ENCODE results near the gene DOCK6.

Gene DOCK6

DNA sequence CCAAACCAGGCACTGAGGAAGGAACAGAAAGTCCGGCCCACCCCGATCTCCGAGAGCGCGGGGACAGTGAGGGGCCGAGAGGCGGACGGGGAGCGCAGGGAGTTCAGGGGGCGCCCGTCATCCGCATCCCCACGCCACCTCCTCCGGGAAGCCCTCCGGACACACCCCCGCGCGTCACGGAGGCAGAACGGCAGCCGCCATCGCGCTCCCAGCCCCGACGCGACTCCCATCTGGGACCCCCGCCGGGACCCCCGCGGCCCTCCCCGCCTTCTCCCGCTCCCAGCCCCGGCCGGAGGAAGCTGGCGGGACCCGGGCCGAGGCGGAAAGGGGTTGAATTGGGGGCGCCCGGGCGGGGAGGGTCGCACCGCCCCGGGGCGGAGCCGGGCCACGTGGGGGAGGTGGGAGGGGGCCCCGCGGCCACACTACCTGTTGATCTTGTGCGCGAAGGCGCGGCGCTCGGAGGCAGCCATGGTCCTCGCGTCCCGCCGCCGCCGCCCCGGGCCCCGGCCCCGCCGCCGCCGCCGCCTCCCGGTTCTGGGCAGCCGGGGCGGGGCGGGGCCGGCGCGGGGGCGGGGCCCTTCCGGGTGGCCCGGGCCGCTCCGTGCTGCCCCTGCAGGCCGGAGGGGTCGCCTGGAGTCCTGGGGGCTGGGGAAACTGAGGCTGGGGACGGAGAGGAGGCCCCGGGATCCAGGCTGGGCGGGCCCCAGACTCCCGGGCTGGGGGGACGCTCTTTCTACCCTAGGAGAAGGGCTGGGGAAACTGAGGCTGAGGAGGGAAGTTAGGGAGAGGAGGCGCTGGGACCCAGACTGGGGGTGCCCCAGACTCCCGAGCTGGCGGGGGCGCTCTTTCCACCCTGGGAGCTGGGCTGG, at the start of gene DOCK6:
DOCK6 (minus strand) TSS at position 554 of the 869 bp plus-strand sequence; CDS start at position 470, 84 bp downstream.
- FAIRE-seq = no peak

GRCh38 chr19:11306337-11306736, 44.0 kb upstream of the DOCK6 start:
- FAIRE-seq = no peak

DNA sequence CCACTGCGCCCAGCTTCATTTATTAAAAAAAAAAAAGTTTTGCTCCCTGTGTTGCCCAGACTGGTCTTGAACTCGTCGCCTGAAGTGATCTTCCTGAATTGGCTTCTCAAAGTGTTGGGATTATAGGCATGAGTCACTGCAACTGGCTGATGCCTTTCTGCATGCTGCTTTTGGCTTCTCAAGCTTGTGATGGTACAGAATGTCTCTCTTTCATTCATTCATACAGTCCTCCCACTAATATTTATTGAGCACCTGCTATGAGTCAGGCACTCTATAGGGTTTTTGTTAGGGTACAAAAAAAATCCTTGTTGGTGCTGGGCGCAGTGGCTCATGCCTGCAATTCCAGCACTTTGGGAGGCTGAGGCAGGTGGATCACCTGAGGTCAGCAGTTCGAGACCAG, 42.6 kb upstream of the DOCK6 start:
- FAIRE-seq = no peak

GRCh38 chr19:11300811-11301120, 38.4 kb upstream of the DOCK6 start:
- FAIRE-seq = no peak

GRCh38 chr19:11299946-11300810, 37.9 kb upstream of the DOCK6 start:
- FAIRE-seq = no peak

DNA sequence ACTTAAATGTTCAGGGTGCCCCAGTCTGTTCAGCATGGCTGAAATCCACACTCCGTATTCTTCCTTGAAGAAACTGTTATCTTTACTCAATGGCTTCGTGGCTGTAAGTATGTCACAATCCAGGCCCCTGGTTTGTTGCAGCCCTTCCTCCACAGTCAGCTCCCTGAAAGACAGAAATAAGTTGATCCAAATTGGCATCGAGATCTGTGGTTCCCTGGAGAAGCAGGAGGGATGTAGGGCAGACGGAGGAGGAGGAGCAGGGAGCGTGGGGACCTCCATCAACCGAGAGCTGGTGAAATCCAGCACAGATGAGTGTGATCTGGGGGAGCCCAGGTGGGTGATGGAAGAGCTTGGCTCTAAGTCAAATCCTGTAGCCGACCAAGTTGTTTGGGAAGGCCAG, 33.9 kb upstream of the DOCK6 start:
- FAIRE-seq = no peak

DNA sequence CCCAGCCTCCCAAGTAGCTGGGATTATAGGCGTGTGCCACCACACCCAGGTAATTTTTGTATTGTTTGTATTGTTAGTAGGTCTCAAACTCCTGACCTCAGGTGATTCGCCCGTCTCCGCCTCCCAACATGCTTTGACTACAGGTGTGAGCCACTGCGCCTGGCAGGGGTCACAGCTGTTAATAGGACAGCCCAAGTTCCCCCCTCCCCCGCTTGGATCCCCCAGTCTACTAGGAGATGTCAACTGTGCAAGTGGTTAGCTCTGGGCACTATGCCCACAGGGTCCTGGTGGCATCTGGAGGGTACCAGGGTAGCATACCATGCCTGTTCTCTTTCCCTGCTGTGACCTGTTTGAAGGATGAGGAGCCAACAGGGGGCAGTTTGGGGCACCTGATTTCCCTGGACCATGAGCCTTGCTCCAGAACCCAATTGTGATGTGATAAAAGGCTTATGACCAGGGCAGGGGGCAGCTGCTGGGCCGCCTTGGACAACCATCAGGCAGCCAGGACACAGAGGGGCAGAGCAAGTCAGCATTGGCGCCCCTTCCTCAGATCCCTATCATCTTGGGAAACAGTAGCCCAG, 33.4 kb upstream of the DOCK6 start, which contains the start of gene TSPAN16:
TSPAN16 (plus strand) TSS at position 496 of the 581 bp plus-strand sequence. CDS start 138 bp downstream, outside the sequence.
- no peak for FAIRE-seq

GRCh38 chr19:11295180-11295579, 32.9 kb upstream of the DOCK6 start:
- FAIRE-seq = no peak

- no peak for FAIRE-seq
These were observed 31.4 kb upstream of the DOCK6 start for GRCh38 chr19:11293433-11294389.

DNA sequence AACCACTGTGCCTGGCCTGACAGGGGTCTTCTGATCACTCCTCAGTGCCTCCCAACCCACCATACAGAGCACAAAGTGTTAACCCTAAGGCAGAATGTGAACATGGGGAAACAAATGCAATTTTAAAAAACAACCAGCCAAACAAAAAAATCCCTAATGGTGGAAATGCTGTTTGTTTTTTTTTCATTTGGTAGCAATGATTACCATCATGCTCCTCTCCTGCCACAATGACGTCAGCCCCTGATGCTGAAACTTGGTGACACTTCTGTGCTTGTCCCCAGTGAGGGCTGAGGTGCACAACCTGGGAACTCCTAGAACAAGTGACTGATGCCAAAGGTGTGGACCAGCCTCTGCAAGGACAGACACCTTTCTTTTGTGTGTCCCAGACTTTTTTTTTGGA, 29.7 kb upstream of the DOCK6 start:
- no peak for FAIRE-seq

- FAIRE-seq = no peak
These were observed 29.1 kb upstream of the DOCK6 start for GRCh38 chr19:11291415-11291814.

DNA sequence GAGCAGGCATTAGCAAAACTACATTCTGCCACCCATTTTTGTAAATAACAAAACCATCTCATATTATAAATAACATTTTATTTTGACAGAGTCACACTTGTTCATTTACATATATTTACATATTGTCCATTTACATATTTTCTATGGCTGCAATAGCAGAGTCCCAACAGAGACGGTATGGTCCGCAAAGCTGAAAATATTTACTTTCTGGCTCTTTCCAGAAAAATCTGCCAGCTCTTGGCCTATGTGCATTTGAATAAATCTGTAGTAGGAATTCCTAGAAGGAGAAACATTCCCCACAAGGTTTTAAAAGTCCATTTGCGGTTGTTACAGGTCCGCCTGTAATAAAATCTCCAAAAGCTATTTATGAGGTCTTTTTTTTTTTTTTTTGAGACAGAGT, 27.9 kb upstream of the DOCK6 start:
- no peak for FAIRE-seq

- no peak for FAIRE-seq
These were observed 26.0 kb upstream of the DOCK6 start for GRCh38 chr19:11288349-11288748.

DNA sequence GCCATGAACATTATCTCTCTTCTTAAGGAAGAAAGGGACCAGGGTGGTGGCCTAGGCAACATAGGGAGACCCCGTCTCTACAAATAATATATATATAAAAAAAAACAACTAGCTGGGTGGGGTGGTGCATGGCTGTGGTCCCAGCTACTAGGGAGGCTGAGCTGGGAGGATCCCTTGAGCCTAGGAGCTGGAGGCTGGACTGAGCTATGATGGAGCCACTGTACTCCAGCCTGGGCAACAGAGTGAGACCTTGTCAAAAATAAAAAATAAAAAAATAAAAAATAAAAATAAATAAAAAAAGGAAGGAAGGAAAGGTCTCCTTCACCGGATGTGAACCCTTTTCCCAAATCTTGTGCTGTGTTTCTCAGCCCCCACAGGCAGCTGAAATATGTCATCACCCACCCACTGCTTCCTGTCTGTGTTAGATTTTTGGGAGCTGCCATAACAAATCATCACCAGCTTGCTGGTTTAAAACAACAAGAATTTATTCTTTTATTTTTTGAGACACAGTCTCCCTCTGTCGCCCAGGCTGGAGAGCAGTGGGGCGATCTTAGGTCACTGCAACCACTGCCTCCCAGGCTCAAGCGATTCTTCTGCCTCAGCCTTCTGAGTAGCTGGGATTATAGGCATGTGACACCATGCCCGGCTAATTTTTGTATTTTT, 24.1 kb upstream of the DOCK6 start:
- no peak for FAIRE-seq

DNA sequence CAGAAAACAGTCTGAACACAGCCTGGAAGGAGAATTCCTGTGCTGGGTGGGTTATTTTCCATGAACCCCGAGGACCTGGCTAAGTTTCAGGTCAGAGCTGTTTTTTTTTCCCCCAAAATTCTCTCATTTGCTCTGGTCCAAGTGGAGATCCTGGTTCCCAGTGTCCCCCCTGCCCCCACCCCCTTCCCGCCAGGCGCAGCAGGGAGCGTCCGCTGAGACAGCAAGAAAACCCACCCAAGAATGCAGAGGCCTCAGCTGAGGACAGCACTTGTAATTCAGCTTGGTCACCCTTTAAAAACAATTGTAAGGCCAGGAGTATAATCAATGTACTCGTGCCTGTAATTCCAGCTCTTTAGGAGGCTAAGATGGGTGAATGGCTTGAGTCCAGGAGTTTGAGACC, 22.2 kb upstream of the DOCK6 start:
- FAIRE-seq = no peak

DNA sequence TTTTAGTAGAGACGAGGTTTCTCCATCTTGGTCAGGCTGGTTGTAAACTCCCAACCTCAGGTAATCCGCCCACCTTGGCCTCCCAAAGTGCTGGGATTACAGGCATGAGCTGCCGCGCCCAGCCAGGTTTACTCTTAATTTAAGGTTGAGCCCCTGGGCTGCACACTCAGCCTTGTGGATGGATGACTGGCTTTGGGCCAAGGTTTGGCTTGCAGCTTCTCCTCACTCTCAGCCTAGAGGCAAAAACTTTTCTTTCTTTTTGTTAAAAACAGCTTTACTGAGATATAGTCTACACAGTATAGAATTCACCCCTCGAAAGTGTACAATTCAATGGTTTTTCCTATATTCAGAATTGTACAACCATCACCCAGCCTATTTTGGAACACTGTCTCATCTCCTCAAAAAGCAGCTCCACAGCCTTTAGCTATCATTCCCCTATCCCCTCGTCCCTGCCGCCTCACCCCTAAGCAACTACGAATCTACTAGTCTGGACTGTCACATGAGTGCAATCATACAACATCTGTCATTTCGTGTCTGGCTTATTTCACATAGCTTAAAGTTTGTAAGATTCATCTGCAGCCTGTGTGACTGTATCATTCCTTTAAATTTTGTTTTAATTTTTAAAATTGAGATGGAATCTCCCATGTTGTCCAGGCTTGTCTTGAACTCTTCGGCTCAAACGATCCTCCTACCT, 19.2 kb upstream of the DOCK6 start:
- FAIRE-seq = no peak

GRCh38 chr19:11279505-11280236, 17.3 kb upstream of the DOCK6 start:
- no peak for FAIRE-seq

GRCh38 chr19:11278670-11279069, 16.3 kb upstream of the DOCK6 start:
- no peak for FAIRE-seq

DNA sequence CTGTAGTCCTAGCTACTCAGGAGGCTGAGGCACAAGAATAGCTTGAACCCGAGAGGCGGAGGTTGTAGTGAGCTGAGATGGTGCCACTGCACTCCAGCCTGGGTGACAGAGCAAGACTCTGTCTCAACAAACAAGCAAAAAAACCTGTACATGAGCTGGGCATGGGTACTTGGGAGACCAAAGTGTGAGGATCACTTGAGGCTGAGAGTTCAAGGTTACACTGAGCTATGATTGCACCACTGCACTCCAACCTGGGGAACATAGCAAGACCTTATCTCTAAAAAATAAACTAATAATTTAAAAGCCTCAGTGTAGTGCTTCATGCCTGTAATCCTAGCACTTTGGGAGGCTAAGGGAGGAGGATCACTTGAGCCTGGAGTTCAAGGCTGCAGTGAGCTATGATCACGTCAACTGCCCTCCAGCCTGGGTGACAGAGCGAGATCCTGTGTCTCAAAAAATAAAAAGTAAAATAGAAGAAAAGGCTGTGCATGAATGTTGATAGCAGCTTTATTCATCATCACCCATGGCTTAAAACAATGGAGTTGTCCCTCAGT, 12.3 kb upstream of the DOCK6 start:
- FAIRE-seq = no peak

DNA sequence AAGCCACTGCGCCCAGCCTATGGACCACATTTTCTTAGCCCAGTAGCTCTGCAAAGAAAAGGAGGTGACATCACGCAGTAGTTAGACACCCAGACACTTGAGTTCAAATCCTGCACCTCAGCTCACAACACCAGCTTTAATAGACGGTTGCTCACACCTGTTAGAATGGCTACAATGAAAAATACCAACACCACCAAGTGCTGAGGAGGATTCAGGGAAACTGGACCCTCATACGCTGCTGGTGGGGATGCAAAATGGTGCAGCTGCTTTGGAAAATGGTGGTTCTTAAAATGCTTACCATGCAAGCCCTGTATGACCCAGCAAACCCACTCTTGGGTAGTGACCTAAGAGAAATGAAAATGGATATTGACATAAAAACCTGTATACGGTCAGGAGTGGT, 11.7 kb upstream of the DOCK6 start:
- no peak for FAIRE-seq
